ENCODE measurements around the gene PPP1R37. TPM values are rescaled to one million over a fixed set of nuclear protein-coding genes. Genes with fewer than 3 reads are reported as not detected.

Gene PPP1R37
- total RNA-seq, 1 experiment from 2014 or later, result 20.4 TPM

DNA sequence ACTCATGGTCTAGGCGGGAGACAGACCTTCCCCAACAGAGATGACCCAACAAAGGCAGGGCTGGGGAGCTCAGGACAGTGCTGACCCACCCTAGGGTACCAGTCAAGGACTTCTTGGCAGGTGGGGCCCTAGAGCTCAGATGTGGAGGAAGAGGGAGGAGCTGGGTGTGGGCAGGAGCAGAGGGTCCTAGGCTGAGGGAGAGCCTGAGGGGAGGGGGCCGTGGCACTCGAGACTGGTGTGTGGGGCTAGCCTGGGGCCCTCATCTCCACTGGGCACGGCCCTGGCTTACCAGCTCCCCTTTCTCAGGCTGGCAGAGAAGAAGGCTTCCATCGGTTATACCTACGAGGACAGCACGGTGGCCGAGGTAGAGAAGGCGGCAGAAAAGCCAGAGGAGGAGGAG, 35.5 kb upstream of the PPP1R37 start:
- Histone ChIP-seq H3K4me1 (ENCODE audit: control insufficient read depth, insufficient read depth, low read length) (no peaks in the 10 kb centered on the region), H3K27me3 (ENCODE audit: control insufficient read depth, insufficient read depth, low read length) (no peaks in the 10 kb centered on the region), H3K36me3 (ENCODE audit: control insufficient read depth, insufficient read depth, low read length) (peaks cover 5% of the 10 kb centered on the region), H3K9me3 (ENCODE audit: control insufficient read depth, insufficient read depth, low read depth, low read length) (no peaks in the 10 kb centered on the region), H3K27ac (ENCODE audit: low read length) (no peak overlapping the region), H3K4me3 (ENCODE audit: low read depth in 2 of 2, low read length in 2 of 2) (no peak overlapping the region)
- intact Hi-C loops (cut with micrococcal nuclease; ENCODE audit: unreplicated experiment), result no loop called here
- POLR2A ChIA-PET, result no interaction called here
- BruUV-seq (replicated peaks), result no TSS peak
- CTCF ChIA-PET, result no interaction called here
- no peak for TF ChIP-seq SIN3A (IDR thresholded peaks at IDR 0.05; ENCODE audit: borderline replicate concordance, insufficient read depth, low read depth, low read length)
- TF ChIP-seq TCF7L2 (IDR thresholded peaks at IDR 0.05; ENCODE audit: low read depth, low read length), result no peak
- TF ChIP-seq, protein P1, sequence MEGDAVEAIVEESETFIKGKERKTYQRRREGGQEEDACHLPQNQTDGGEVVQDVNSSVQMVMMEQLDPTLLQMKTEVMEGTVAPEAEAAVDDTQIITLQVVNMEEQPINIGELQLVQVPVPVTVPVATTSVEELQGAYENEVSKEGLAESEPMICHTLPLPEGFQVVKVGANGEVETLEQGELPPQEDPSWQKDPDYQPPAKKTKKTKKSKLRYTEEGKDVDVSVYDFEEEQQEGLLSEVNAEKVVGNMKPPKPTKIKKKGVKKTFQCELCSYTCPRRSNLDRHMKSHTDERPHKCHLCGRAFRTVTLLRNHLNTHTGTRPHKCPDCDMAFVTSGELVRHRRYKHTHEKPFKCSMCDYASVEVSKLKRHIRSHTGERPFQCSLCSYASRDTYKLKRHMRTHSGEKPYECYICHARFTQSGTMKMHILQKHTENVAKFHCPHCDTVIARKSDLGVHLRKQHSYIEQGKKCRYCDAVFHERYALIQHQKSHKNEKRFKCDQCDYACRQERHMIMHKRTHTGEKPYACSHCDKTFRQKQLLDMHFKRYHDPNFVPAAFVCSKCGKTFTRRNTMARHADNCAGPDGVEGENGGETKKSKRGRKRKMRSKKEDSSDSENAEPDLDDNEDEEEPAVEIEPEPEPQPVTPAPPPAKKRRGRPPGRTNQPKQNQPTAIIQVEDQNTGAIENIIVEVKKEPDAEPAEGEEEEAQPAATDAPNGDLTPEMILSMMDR (IDR thresholded peaks at IDR 0.05), result no peak
- TF ChIP-seq, protein P2, sequence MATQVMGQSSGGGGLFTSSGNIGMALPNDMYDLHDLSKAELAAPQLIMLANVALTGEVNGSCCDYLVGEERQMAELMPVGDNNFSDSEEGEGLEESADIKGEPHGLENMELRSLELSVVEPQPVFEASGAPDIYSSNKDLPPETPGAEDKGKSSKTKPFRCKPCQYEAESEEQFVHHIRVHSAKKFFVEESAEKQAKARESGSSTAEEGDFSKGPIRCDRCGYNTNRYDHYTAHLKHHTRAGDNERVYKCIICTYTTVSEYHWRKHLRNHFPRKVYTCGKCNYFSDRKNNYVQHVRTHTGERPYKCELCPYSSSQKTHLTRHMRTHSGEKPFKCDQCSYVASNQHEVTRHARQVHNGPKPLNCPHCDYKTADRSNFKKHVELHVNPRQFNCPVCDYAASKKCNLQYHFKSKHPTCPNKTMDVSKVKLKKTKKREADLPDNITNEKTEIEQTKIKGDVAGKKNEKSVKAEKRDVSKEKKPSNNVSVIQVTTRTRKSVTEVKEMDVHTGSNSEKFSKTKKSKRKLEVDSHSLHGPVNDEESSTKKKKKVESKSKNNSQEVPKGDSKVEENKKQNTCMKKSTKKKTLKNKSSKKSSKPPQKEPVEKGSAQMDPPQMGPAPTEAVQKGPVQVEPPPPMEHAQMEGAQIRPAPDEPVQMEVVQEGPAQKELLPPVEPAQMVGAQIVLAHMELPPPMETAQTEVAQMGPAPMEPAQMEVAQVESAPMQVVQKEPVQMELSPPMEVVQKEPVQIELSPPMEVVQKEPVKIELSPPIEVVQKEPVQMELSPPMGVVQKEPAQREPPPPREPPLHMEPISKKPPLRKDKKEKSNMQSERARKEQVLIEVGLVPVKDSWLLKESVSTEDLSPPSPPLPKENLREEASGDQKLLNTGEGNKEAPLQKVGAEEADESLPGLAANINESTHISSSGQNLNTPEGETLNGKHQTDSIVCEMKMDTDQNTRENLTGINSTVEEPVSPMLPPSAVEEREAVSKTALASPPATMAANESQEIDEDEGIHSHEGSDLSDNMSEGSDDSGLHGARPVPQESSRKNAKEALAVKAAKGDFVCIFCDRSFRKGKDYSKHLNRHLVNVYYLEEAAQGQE (IDR thresholded peaks at IDR 0.05; ENCODE audit: insufficient read depth in 1 of 2, low read depth in 2 of 2, low read length in 1 of 2), result no peak
- TF ChIP-seq POLR2AphosphoS5 (IDR thresholded peaks at IDR 0.05; ENCODE audit: low read depth, low read length), result no peak
- in situ Hi-C loops (cut with HindIII; ENCODE audit: low pct_unique_long_range_greater_than_20kb, low sequenced_read_pairs), result no loop called here
- DNase-seq (ENCODE audit: low read depth, low spot score) (no peak), ATAC-seq (no peak)

DNA sequence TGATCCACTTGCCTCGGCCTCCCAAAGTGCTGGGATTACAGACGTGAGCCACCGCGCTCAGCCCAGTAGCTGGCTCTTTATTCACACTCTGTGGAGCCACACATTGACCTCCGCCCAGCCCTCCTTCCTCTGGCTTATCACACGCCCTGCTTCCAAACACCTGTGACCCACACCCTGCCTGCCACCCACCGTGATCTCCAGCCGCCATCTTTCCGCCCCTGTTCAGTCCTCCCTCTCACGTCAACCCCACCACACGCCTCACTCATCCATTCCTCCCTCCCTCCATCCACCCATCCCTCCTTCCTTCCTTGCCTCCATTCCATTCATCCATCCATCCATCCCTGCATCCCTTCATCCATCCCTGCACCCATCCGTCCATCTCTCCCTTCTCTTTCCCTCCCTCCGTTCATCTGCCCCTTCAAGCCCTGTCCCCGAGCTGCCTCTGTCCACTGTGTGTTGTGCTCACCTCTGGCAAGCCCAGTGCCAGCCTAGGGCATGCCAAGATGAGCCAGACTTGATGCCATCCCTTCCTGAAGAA, 34.3 kb upstream of the PPP1R37 start:
- CTCF ChIA-PET, result interaction anchor here (0.7 kb wide), 1 partner anchor 243 kb away, joined by 4 read pairs; no protein-coding TSS in a partner anchor
- in situ Hi-C loops (cut with HindIII; ENCODE audit: low pct_unique_long_range_greater_than_20kb, low sequenced_read_pairs), result no loop called here
- peaks cover 5% of the 10 kb centered on the region for H3K36me3 ChIP-seq (ENCODE audit: control insufficient read depth, insufficient read depth, low read length)

DNA sequence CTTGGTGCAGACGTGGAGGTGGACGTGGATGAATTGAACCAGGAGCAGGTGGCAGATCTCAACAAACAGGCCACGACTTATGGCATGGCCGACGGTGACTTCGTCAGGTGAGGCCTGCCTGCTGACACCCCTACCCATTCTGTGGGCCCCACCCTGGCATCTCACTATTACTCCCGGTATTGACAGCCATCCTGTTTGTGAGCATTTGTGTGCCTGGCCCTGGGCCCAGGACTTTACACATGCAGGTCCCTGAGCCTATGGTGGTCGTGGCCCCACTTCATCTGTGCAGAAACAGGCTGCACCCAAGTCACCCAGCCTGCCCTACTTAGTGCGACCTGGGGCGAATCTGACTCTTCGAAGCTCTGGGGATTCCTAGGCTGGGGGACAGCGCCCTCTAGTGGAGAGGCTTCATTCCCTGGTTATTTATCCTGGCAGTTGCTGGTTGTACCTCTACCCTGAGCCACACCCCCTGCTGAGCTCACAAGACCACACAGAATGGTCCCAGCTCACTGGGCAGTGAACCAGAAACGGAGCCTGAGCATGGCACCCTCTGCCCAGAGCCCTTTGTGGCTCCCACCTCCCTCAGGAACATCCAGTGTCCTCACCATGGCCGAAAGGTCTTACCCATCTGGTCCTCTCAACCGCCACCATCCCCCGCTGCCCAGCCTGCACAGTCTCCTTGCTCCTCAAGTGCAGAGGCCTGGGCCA, 33.6 kb upstream of the PPP1R37 start:
- BruUV-seq (replicated peaks), result no TSS peak
- no peaks in the 10 kb centered on the region for H3K4me1 ChIP-seq (ENCODE audit: control insufficient read depth, insufficient read depth, low read length)
- H3K9me3 ChIP-seq (ENCODE audit: control insufficient read depth, insufficient read depth, low read depth, low read length), result no peaks in the 10 kb centered on the region
- no peak overlapping the region for H3K27ac ChIP-seq (ENCODE audit: low read length)
- ChIA-PET CTCF (interaction anchor here (0.6 to 1.2 kb wide), 3 partner anchors 20 to 242 kb away, joined by 3 to 4 read pairs (median 4); partner anchors contain the start of gene CLASRP), POLR2A (interaction anchor here (0.6 kb wide), 1 partner anchor 122 kb away, joined by 3 read pairs; no protein-coding TSS in a partner anchor)
- intact Hi-C loops (cut with micrococcal nuclease; ENCODE audit: unreplicated experiment) (no loop called here), in situ Hi-C loops (cut with HindIII; ENCODE audit: low pct_unique_long_range_greater_than_20kb, low sequenced_read_pairs) (no loop called here)
- ATAC-seq (peak; percentile 82), DNase-seq (ENCODE audit: low read depth, low spot score) (peak; percentile 42)
- H3K4me3 ChIP-seq (ENCODE audit: low read depth in 2 of 2, low read length in 2 of 2), result no peak overlapping the region
- 0 out of 2 replicates have a peak, but pooled peaks cover 3% of the 10 kb centered on the region for H3K36me3 ChIP-seq (ENCODE audit: control insufficient read depth, insufficient read depth, low read length)
- no peak for TF ChIP-seq TCF7L2 (IDR thresholded peaks at IDR 0.05; ENCODE audit: low read depth, low read length)
- TF ChIP-seq, protein P1 (IDR thresholded peaks at IDR 0.05), result peak; percentile 88
- no peaks in the 10 kb centered on the region for H3K27me3 ChIP-seq (ENCODE audit: control insufficient read depth, insufficient read depth, low read length)

More for the DNA sequence above, 34.3 kb upstream of the PPP1R37 start:
- no TSS peak for BruUV-seq (replicated peaks)
- intact Hi-C loops (cut with micrococcal nuclease; ENCODE audit: unreplicated experiment), result no loop called here
- no peaks in the 10 kb centered on the region for H3K4me1 ChIP-seq (ENCODE audit: control insufficient read depth, insufficient read depth, low read length)
- DNase-seq (ENCODE audit: low read depth, low spot score), result no peak
- H3K27ac ChIP-seq (ENCODE audit: low read length), result no peak overlapping the region
- POLR2A ChIA-PET, result no interaction called here
- no peak for TF ChIP-seq POLR2AphosphoS5 (IDR thresholded peaks at IDR 0.05; ENCODE audit: low read depth, low read length)
- no peak for ATAC-seq
- no peaks in the 10 kb centered on the region for H3K27me3 ChIP-seq (ENCODE audit: control insufficient read depth, insufficient read depth, low read length)
- H3K4me3 ChIP-seq (ENCODE audit: low read depth in 2 of 2, low read length in 2 of 2), result no peak overlapping the region
- no peaks in the 10 kb centered on the region for H3K9me3 ChIP-seq (ENCODE audit: control insufficient read depth, insufficient read depth, low read depth, low read length)
